Neural crest cell (in vitro differentiated cells): ENCODE data around the gene CYP2U1. TPM values are rescaled to one million over a fixed set of nuclear protein-coding genes. Genes with fewer than 3 reads are reported as not detected.

ENCODE experiments used
- DNase-seq: peaks from one replicate; pipeline ENCODE4 v3.0.0; 2021; ENCODE audit warnings: low read depth, mixed read lengths, low spot score
- H3K27ac Mint-ChIP-seq: one replicate; pipeline ENCODE4 v1.8.0; 2021; ENCODE audit warnings: mild to moderate bottlenecking, mixed read lengths; ENCODE audit not compliant: unreplicated experiment
- H3K27me3 Mint-ChIP-seq: 2 replicates; pipeline ENCODE4 v1.8.0; 2021; ENCODE audit warnings: low read depth, mild to moderate bottlenecking, mixed read lengths
- H3K36me3 Mint-ChIP-seq: 2 replicates; pipeline ENCODE4 v1.8.0; 2021; ENCODE audit warnings: low read depth, mild to moderate bottlenecking, mixed read lengths
- H3K4me1 Mint-ChIP-seq: 2 replicates; pipeline ENCODE4 v1.8.0; 2021; ENCODE audit warnings: mixed read lengths
- H3K4me3 Mint-ChIP-seq: one replicate; pipeline ENCODE4 v1.8.0; 2021; ENCODE audit warnings: mild to moderate bottlenecking, mixed read lengths
- H3K9me3 Mint-ChIP-seq: 2 replicates; pipeline ENCODE4 v1.8.0; 2021; ENCODE audit warnings: mixed read lengths
- CTCF ChIP-seq: fragments of 200-600 bp; sonication (generic); conservative IDR thresholded peaks from 2 replicates; pipeline ENCODE4 v1.5.0; 2021; ENCODE audit warnings: antibody characterized with exemption, mild to moderate bottlenecking
- total RNA-seq: library from RNA; stranded (reverse); gene quantifications from 2 replicates; pipeline ENCODE4 v1.2.1, GENCODE V29; 2021

Gene CYP2U1
- total RNA-seq, 1 donor from 2014 or later = 7.6 TPM

GRCh38 chr4:107996949-107997788, 65.8 kb downstream of the CYP2U1 start:
- peaks cover 31% of the 10 kb centered on the region for H3K36me3 Mint-ChIP-seq
- H3K4me3 Mint-ChIP-seq = no peak overlapping the region
- TF ChIP-seq CTCF = no peak
- peaks cover 6% of the 10 kb centered on the region for H3K9me3 Mint-ChIP-seq
- H3K27ac Mint-ChIP-seq = no peak overlapping the region
- peaks cover 9% of the 10 kb centered on the region for H3K4me1 Mint-ChIP-seq
- no peaks in the 10 kb centered on the region for H3K27me3 Mint-ChIP-seq
- no peak for DNase-seq

GRCh38 chr4:107997794-107998193, 66.4 kb downstream of the CYP2U1 start:
- TF ChIP-seq CTCF = no peak
- H3K36me3 Mint-ChIP-seq = peaks cover 35% of the 10 kb centered on the region

GRCh38 chr4:107999932-108000539, 68.7 kb downstream of the CYP2U1 start:
- Mint-ChIP-seq H3K27me3 (no peaks in the 10 kb centered on the region), H3K4me1 (peaks cover 9% of the 10 kb centered on the region), H3K36me3 (peaks cover 42% of the 10 kb centered on the region), H3K9me3 (peaks cover 9% of the 10 kb centered on the region), H3K4me3 (no peak overlapping the region), H3K27ac (no peak overlapping the region)
- DNase-seq = no peak
- TF ChIP-seq CTCF = no peak

More at GRCh38 chr4:107997794-107998193, 66.4 kb downstream of the CYP2U1 start:
- Mint-ChIP-seq H3K9me3 (peaks cover 9% of the 10 kb centered on the region), H3K4me3 (no peak overlapping the region), H3K4me1 (peaks cover 5% of the 10 kb centered on the region), H3K27ac (no peak overlapping the region), H3K27me3 (no peaks in the 10 kb centered on the region)
- DNase-seq = no peak

- H3K4me1 Mint-ChIP-seq = peaks cover 15% of the 10 kb centered on the region
- no peak for DNase-seq
- peaks cover 9% of the 10 kb centered on the region for H3K9me3 Mint-ChIP-seq
- peaks cover 41% of the 10 kb centered on the region for H3K36me3 Mint-ChIP-seq
- H3K4me3 Mint-ChIP-seq = no peak overlapping the region
- no peak for TF ChIP-seq CTCF
- H3K27ac Mint-ChIP-seq = no peak overlapping the region
- no peaks in the 10 kb centered on the region for H3K27me3 Mint-ChIP-seq
Measured at GRCh38 chr4:108001540-108002135, 70.3 kb downstream of the CYP2U1 start.

Other genes with a start within 250 kb of the CYP2U1 start
- 74.7 and 78.6 TPM in 2 replicates for gene PAPSS1, start 211.3 kb upstream of the CYP2U1 start, total RNA-seq
- 1.4 and 1.6 TPM in 2 replicates for gene SGMS2, start 106.6 kb upstream of the CYP2U1 start, total RNA-seq
- 71.0 and 74.3 TPM in 2 replicates for gene HADH, start 58.3 kb downstream of the CYP2U1 start, total RNA-seq
- 55.0 and 62.1 TPM in 2 replicates for gene LEF1, start 237.4 kb downstream of the CYP2U1 start, total RNA-seq